NCI-H510A treated with DMSO at 0.1 percent for 48 hours (cell line): ENCODE results near the gene IRS2.

Experiments
- DNase-seq: peaks from one replicate; lab custom pipeline; 2025; lab: John Stamatoyannopoulos, UW

Gene IRS2

DNA sequence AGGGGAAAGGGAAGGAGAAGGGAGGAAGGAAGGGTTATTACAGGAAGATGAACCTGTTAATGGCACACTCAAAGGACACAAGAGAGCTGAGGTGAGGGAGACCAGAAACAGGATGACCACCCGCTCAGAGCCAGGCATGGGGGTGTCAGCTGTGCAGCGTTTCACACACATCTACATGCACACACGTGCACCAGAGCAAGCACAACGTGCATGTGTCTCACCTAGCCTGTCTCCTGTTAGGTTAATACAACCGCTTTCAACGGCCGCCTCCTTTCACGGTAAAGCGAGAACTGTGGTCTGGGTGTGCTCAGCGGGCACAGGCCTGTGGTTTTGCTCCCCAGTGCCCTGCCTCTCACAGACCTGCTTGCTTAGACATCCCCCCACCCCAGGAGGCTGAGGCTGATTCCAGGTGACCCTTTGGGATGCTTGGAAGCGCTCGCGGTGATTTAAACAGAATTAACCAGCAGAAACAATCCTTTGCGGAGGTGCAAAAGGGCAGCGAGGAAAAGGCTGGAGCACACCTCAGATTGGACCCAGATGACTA, 27.4 kb downstream of the IRS2 start:
- no peak for DNase-seq

DNA sequence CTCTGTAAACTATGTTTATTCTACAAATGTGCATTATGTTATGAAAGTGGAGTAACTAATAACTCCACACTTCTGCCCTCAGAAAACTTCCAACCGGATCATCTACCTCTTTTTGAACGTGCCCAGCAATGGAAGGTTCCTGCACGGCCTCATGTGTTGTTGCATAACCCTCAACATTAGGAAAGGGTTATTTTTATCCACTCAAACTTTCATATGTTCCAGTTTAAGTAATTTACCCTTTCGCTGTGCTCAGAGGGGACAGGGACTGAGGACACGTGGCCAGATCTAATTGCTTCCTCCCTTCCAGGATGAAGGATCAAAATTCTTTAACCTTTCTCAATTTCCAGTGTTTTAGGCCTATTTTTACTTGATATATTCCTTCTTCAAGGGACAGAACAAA, 29.6 kb downstream of the IRS2 start:
- DNase-seq, result no peak

DNA sequence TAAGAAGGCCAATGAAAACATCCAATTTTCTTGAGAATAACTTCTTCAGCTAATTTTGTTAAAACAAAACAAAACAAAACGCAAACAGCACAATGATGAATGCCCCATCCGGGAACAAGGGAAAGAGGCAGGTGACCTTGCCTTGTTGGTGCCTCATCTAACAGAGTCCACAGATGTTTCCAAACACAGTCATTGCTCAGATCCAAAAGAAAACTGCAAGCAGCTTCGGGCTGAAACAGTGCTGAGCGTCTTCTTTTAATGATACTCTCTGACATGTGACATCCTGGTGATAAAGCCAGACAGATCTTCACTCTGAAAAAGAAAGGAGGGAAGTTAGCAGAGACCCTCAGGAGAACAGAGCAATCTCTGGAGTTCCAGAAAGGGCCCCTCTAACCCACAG, 30.4 kb downstream of the IRS2 start:
- no peak for DNase-seq

DNA sequence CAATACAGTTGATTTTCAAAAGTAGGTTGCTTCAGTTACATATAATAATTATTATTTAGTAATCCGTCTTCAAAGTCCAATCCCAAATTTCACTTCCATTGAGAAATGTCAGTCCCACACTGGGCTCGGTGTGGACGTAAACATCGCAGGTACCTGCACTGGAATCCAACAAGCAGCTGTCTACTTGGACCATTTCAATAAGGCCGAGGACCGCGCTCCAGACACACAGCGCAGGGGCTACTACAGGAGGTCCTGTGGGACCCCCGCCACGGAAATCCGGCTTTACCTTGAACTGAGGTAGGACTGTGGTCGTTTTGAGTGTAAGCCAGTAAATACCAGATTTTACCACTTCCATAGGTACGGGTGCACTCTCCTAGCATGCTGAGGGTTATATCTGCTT, 30.8 kb downstream of the IRS2 start:
- DNase-seq, result no peak

DNA sequence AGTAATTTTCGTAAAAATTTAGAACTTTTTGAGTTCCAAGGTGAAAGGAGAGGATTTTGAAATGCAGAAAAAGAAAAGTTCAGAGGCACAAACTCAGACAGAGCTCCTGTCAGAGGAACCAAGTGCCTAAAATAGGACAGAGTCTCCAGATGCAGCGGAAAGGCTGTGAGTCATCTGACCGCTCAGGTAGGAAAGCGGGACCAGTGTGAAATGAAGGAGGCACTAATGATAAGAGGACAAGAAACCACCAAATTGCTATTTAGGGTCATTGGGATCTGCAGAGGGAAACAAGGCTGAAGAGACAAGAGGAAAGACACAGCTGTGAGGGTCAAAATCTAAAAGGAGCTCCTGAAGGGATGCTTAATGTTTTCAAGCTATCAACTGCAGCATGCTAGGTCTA, 34.9 kb downstream of the IRS2 start:
- no peak for DNase-seq

DNA sequence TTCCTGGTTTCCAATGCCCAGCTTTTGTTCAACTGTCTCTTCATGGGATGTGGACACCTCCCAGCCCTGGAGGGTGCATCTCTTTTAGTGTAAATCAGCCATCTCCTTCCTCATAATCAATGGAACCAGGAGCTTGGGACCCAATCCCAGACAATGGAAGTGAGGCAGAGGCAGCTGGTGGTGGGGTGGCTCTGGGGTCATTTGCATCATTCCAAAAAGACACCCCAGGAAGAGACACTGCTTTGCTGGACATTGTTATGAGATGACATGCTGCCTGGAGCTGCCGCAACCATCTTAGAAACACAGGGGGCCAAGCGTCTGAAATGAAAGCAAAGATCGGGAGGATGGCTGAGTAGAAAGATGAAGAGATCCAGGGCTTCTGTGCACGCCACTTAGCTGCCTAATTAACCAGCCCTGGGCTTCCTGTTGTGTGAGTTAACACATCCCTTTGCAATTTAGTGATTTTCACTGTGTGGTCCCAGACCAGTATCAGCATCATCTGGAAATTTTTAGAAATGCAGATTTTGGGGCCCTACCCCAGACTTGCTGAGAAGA, 36.1 kb downstream of the IRS2 start:
- no peak for DNase-seq

DNA sequence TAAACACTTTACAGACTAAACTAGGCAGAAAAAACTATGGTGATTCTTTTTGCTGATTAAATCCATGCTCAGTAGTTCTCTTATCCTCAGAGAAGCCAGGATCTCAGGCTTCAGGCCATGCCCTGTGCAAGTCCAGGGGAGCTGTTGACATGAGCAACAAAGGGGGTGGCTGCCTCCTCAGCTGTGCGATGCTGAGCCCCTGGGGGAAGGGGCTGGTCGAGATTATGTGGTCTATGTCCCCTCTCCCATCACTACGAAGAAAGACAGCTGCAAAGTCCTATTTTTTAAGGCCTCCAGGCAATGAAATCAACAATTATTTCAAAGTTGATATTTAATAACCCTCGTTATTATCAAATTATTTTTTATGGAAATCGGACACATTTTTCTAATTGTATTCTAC, 37.0 kb downstream of the IRS2 start:
- no peak for DNase-seq

DNA sequence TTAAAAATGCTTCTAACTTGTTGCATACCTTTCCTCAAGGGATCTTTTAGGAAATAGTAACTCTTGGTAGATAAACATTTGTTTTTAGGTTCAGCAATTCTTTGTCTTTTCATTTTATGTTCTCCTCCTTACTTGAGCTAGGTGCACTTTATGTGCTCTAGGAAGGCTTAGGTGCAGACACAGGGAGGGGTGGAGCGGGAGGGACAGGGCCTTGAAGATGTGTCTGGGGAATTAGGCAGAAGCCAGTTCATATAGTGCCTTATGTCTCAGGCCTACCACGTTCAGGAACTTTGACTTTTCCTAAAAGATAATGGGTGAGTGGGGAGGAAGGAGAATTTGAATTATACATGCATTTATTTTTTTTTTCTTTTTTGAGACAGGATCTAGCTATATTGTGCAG, 37.7 kb downstream of the IRS2 start:
- no peak for DNase-seq

DNA sequence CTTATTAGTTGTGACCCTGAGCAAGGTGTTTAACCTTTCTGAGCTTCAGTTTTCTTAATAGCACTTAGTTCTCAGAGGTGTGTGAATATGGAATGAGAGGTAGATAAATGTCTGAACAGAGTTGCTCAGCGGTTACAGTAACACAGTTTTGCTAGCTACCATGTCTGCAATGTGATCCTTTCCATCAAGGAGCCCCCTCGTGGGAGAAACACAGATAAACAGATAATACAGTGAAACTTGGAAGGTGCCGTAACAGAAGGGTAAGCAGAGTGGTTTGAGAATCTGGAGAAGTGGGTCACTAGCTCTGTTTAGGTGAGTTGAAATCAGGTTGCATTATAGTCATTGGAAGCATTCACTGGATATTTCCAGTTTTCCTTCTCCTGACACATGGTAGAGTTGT, 38.9 kb downstream of the IRS2 start:
- no peak for DNase-seq

DNA sequence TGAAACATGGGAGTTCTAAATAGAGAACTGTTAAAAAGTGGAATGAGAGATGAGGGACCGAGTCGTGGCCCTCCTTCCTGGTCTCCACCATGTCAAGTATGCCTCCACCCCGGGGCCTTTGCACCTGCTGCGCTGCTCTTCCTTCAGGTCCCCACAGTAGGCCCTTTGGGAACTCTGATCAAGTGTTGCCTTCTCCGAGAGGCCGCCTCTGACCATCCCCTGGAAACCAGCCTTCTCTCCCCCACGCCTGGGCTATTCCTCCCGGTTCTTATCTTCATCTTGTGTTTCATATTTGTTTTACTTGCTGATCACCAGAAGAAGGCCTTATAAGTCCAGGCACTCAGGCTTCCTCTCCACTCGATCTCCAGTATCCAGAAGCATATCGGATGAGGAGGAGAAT, 40.0 kb downstream of the IRS2 start:
- no peak for DNase-seq

DNA sequence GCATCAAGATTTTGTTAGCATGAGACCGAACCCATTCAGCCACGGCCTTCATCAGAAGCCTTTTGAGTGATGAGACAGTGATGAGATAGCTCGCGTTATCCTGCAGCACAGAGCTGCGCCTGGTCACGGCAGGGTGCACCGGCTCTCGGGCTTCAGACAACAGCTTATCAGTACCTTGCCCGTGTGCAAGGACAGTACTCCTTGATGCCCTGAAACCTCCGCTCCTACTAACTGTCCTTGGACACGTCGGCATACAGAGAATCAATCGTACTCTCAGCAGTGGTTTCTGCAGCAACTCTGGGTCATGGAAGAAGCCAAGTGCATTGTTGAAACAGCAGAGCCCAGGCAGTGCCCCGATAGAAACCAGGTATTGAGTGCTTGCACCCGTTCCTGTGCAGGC, 40.7 kb downstream of the IRS2 start:
- DNase-seq, result no peak

DNA sequence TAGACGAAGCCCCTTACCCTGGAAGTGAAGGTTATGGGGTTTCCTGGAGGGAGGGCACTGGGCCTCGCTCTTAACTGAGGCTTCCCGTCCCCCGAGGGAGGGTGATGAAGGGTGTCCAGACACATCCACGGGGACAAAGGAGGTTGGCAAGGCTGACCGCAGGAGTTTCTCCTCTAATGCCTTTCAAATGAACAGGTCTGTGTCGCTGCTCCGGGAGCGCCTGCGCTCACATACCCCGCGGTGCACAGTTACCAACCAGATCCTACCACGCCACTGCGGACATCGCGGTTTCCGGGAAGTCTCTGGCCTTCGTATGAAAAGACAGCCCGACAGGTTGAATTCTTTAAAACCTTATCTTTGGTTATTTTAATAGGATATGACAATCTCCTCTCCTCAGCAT, 41.3 kb downstream of the IRS2 start:
- DNase-seq, result no peak

DNA sequence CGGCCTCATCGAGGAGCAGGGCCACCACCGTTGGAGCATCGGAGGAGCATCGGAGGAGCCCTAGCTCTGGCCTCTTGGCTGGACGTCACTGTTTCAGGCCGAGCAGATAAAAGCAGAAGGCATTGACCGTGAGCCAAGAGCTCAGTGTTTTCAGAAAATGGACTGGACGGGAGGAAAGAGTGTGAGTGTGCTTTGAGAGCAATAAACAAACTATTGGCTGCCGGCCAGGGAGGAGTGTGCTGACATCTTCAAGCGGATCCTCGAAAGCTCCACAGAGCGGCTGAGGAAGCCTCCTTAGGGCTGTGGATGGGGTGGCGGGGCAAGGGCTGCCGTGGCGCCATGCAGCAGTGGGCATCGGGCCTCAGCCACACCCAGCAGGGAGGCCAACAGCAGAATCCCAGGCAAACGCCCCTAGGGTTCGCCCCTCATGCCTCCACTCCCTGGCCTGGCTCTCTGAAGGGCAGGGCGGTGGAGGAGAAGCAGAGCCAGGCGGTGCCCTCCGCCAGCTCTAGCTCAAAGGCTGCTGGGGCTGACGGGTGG, 41.8 kb downstream of the IRS2 start:
- peak; percentile 50 for DNase-seq

DNA sequence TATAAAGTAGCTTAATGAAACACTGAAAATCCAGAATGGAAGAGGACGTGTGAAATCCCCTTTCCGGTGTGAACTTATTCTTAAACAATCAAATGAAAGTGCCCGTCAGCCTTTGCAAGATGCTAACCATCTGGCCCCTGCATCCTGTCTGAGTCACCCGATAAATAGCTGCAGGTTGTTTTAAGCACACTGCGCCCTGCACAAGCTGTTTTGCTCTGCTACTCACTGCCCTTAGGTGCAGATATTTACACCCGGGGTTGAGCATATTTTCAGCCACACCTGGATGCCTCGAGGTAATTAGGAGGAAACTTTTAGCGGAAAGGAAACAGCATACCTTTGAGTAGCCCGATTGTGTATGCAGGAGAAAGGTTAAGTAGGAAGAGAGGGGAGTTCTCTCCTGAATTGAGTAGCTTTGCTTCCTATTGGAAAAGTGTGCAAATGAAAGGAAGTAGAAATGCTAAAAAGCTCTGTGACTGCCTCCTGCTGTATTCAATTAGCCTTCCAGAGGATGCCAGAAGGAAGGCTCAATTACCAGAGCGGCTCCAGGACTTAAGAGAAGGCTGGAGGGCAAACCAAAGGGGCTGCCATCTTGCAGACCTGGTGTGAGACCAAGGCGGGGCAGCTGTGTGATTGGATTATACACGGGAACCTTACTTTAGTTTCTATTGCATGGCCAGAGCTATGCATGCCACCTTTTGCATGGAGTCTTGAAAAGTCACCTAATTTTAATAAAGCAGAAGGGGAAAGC, 42.5 kb downstream of the IRS2 start:
- peak; percentile 43 for DNase-seq

DNA sequence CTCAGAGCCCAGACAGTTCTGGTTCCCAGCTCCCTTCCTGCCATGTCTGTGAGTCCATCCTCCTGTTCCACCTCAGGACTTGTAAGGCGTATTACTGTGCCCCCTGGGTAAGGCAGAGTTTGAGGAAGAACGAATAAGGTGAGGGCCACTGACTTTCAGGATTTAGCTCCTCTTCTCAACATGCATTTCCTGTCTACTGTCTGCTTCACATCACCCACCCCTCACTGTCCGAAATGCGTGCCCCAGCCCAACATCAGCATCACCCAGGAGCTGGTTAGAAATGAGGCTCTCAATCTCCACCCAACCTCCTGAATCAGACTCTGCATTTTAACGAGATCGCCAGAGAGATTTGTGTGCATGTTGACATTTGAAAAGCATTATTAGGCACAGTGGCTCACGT, 44.4 kb downstream of the IRS2 start:
- DNase-seq, result no peak

DNA sequence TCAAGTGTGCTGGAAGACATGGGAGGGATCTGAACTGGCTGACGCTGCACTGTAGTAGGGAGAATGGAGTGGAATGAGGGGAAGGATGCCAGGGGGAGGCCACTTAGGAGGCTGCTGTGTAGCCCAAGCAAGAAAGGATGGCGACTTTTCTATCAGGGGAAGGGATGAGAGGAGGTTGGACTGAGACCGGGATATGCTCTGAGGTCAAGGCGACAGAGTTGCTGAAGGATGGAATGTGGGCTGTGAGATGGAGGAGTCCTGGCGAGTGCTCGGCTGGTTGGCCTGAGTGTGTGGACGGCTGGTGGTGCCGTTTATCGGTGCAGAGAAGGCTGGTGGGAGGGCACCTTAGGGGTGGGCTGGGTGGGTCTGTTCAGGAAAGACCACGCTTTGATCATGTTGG, 45.7 kb downstream of the IRS2 start:
- no peak for DNase-seq

DNA sequence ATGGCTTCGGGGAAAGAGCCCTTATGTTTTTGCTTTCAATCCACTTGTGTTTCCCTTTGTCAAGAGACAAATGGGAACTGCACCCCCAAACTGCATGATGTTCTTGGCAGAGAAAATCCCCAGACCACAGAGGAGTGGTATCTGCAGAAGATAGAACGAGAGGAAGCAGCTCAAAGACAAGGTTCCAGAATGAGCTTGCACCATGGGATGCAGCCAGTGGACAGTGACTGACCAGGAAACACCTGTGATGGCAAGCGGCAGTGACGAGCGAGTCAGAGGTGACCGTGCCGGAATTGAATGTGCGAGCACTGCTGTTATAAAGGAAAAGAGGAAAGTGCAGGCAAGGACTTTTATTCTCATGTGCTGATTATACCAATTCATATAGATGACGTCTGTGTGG, 46.3 kb downstream of the IRS2 start:
- no peak for DNase-seq

DNA sequence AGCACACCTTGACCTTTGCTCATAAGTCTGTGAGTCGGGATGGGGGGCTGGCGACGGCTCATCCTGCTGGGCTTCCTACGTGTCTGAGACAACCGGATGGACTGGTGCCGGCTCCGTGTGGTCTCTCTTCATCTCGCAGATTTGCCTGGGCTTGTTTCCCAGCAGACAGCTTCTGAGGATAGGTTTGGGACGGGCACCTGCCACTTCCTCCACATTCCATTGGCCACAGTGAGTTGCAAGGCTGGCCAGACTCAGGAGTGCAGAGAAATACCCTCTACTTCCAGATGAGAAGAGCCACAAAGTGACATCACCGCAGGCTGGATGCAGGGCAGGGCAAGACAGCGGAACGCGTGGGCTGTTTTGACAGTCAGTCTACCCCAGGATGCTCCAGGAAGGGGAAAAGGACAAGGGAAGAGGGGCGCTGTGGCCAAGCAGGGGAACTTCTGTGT, 48.1 kb downstream of the IRS2 start:
- no peak for DNase-seq

DNA sequence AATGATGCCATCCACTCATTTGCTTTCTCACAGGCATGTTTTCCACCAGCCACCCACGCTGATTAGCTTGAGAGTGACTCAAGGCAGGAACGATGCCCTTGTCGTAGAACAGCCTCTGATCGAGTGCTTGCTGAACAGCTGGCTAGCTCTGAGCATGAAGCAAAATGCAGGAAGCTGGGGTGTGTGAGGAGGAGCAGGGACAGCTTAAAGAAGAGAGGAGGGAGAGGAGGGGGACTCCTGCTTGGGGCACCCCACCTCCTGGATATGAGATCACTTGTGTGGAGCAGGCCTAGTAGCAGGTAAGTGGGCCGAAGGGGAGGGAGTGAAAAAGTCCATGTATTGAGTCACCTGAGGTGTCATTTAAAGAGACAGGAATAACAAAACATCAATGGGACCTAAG, 48.8 kb downstream of the IRS2 start:
- no peak for DNase-seq

DNA sequence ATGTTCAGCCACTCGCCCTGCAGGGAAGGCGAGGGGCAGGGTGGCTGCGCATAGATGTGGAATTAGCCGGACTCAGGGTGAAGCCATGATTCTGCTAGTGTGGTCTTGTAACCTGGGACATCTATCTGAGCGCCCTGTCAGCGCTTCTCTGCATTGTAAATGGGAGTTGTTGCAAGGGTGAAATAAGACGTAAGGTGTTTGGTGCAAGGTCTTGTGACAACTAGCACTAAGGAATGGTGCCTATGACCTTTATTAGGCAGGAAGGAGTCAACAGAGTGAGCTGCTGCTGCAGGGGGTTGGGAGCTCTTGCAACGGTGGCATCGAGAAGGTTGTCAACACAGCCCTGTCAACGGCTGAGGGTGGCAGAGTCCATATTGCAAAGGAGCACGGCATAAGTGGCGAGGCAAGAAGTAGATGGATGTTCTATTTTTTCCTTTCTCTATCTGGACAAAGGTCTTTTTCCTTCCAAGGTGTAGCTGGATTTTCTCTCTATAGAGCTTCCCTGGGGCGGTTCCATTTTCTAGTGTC, 49.3 kb downstream of the IRS2 start:
- DNase-seq, result no peak

DNA sequence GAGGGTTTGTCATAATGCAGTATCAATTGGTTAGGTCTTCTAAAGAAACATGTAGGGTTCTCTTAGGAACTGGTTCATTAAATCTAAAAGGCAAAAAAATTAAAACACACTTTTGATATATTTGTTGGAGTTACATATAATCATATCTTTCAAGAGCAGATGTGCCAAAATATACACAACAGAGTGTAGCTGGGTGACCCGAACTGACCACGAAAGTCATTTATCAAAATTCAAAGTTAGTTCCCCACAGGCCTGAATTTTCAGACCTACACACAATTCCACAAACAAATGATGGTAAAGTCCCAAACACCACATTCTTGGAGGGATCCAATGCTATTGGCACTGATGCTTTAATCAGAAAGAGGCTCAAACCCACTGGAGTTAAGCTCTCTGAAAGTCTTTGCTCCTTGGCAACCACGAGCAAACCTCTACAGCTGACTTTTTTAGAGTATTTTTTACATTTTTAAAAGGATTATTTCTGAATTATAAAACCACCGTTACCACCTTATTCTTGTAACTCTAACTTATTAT, 50.9 kb downstream of the IRS2 start:
- DNase-seq, result no peak

DNA sequence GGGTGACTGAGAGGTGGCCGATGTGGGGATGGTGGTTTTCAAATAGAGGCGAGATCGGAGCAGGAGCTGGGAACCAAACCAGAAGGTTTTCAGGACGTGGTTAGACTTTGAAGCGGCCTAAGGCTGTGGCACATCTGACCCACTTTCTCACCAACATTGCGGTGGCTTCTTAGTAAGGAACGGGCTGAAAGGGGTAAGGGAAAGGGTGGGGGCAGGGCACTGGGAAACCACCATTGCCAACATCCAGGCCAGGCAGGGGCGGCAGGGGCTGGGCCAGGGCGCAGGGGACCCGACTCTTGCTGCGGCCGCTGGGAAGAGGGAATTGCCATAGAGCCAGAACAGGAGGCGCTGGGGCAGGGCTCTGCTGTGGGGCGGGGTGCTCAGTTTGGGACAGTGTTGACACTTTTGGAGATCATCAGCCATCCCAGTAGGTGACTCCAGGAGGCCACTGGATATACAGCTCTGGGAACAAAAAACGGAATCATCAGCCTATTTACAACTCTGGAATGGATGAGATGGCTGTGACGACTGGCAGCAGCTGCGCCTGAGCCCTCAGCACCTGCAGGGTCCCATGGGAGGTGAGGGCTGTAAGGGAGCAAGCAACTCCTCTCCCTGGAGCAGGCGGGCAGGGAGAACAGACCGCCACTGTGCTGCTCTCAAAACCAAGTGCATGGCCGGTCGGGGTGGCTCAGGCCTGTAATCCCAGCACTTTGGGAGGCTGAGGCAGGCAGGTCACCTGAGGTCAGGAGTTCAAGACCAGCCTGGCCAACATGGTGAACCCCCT, 52.2 kb downstream of the IRS2 start:
- no peak for DNase-seq
